Kidney glomerular epithelial cell (primary cell): ENCODE measurements around the gene TMIGD2.
A peak's percentile ranks its signal among the peaks of the same experiment; 100 is the strongest.

ENCODE experiments used
- DNase-seq: peaks from one replicate; lab custom pipeline; 2025; lab: John Stamatoyannopoulos, UW

TMIGD2 gene

GRCh38 chr19:4326837-4327251 lies 24.7 kb upstream of the TMIGD2 start:
- DNase-seq: no peak

- DNase-seq: no peak
Observed at GRCh38 chr19:4326215-4326836, 24.1 kb upstream of the TMIGD2 start.

GRCh38 chr19:4324228-4324627 lies 22.0 kb upstream of the TMIGD2 start:
- DNase-seq: no peak

GRCh38 chr19:4323692-4324091 lies 21.5 kb upstream of the TMIGD2 start:
- DNase-seq: no peak

GRCh38 chr19:4322942-4323665 lies 20.9 kb upstream of the TMIGD2 start:
- DNase-seq: no peak

- no peak for DNase-seq
Observed at GRCh38 chr19:4320419-4320818, 18.2 kb upstream of the TMIGD2 start.

- DNase-seq: no peak
Observed at GRCh38 chr19:4319067-4319718, 17.0 kb upstream of the TMIGD2 start.

GRCh38 chr19:4318460-4318859 lies 16.3 kb upstream of the TMIGD2 start:
- no peak for DNase-seq

GRCh38 chr19:4316956-4317355 lies 14.8 kb upstream of the TMIGD2 start:
- no peak for DNase-seq

GRCh38 chr19:4313847-4314490 lies 11.8 kb upstream of the TMIGD2 start:
- no peak for DNase-seq

- DNase-seq: no peak
Observed at GRCh38 chr19:4310247-4311121, 8.3 kb upstream of the TMIGD2 start.

GRCh38 chr19:4305659-4306058 lies 3.5 kb upstream of the TMIGD2 start:
- no peak for DNase-seq

- no peak for DNase-seq
Observed at GRCh38 chr19:4305257-4305612, 3.0 kb upstream of the TMIGD2 start.

- peak; percentile 7 for DNase-seq
Observed at GRCh38 chr19:4304538-4305256, 2.5 kb upstream of the TMIGD2 start, which contains the start of gene FSD1. Gene FSD1, plus strand, starts transcription at chr19:4304598. Its CDS starts 149 bp downstream, at chr19:4304747.

- DNase-seq: no peak
Observed at GRCh38 chr19:4303819-4304537, 1.8 kb upstream of the TMIGD2 start.

GRCh38 chr19:4301590-4302242 lies 473 bp downstream of the TMIGD2 start:
- DNase-seq: no peak

GRCh38 chr19:4300589-4300988 lies 1.6 kb downstream of the TMIGD2 start:
- DNase-seq: no peak

GRCh38 chr19:4298810-4299550 lies 3.2 kb downstream of the TMIGD2 start:
- no peak for DNase-seq
